ENCODE results near the gene ANAPC16.
"Not testable (repeated sequence)": the region's sequence is repeated elsewhere in the genome, so short reads cannot be mapped to it uniquely, and the experiment has no call there.

ANAPC16 gene

GRCh38 chr10:72245949-72246525 lies 30.2 kb downstream of the ANAPC16 start:
- no peak for DNase-seq

GRCh38 chr10:72248468-72249151 lies 32.8 kb downstream of the ANAPC16 start:
- DNase-seq, result no peak

GRCh38 chr10:72249176-72249862 lies 33.5 kb downstream of the ANAPC16 start:
- DNase-seq, result not testable (repeated sequence)

- no peak for DNase-seq
Observed at GRCh38 chr10:72250666-72251065, 34.9 kb downstream of the ANAPC16 start.

- no peak for DNase-seq
Observed at GRCh38 chr10:72251635-72252034, 35.8 kb downstream of the ANAPC16 start.

- DNase-seq, result no peak
Observed at GRCh38 chr10:72252972-72253371, 37.2 kb downstream of the ANAPC16 start.

- no peak for DNase-seq
Observed at GRCh38 chr10:72253578-72253977, 37.8 kb downstream of the ANAPC16 start.

- peak; percentile 94 for DNase-seq
Observed at GRCh38 chr10:72254813-72255568, 39.2 kb downstream of the ANAPC16 start.

- no peak for DNase-seq
Observed at GRCh38 chr10:72255977-72256729, 40.3 kb downstream of the ANAPC16 start.

GRCh38 chr10:72257051-72257892 lies 41.5 kb downstream of the ANAPC16 start:
- peak; percentile 99 for DNase-seq

- no peak for DNase-seq
Observed at GRCh38 chr10:72258617-72259016, 42.8 kb downstream of the ANAPC16 start.

GRCh38 chr10:72259491-72260238 lies 43.9 kb downstream of the ANAPC16 start:
- no peak for DNase-seq

- DNase-seq, result peak; percentile 100
Observed at GRCh38 chr10:72260239-72260975, 44.6 kb downstream of the ANAPC16 start.

- peak; percentile 100 for DNase-seq
Observed at GRCh38 chr10:72260976-72261783, 45.4 kb downstream of the ANAPC16 start.

GRCh38 chr10:72261784-72262404 lies 46.1 kb downstream of the ANAPC16 start:
- no peak for DNase-seq

- no peak for DNase-seq
Observed at GRCh38 chr10:72263613-72264241, 47.9 kb downstream of the ANAPC16 start.

- DNase-seq, result no peak
Observed at GRCh38 chr10:72264536-72264935, 48.7 kb downstream of the ANAPC16 start.

GRCh38 chr10:72265508-72265907 lies 49.7 kb downstream of the ANAPC16 start:
- no peak for DNase-seq

Measured in OCI-M1 (cell line).